Activated T-cell treated with anti-CD3 and anti-CD28 coated beads, Interleukin-2, amount 50 U/mL, for 48 hours (primary cell): ENCODE data around the gene FGFR1OP2.
A peak's percentile ranks its signal among the peaks of the same experiment; 100 is the strongest.
"Not testable (repeated sequence)": the region's sequence is repeated elsewhere in the genome, so short reads cannot be mapped to it uniquely, and the experiment has no call there.

Experiments used
- DNase-seq, 2 experiments: peaks; one replicate each; pipeline ENCODE4 v3.0.0-alpha.2; 2020

The FGFR1OP2 gene

GRCh38 chr12:26937863-26938700 is at the start of gene FGFR1OP2, which contains the start of gene INTS13:
Gene FGFR1OP2, plus strand, starts transcription at chr12:26938470. Its CDS starts 15,689 bp downstream, at chr12:26954159.
Gene INTS13, minus strand, starts transcription at chr12:26937981. Its CDS starts 1,178 bp downstream, at chr12:26936803.
- peak; percentile 99 for DNase-seq

GRCh38 chr12:26890784-26891183 is 47.5 kb upstream of the FGFR1OP2 start:
- no peak for DNase-seq

GRCh38 chr12:26891704-26892103 is 46.6 kb upstream of the FGFR1OP2 start:
- no peak for DNase-seq

- no peak for DNase-seq
Measured at GRCh38 chr12:26895672-26896071, 42.6 kb upstream of the FGFR1OP2 start.

GRCh38 chr12:26896913-26897312 is 41.4 kb upstream of the FGFR1OP2 start:
- no peak for DNase-seq

GRCh38 chr12:26903396-26903795 is 34.9 kb upstream of the FGFR1OP2 start:
- DNase-seq: not testable (repeated sequence)

- DNase-seq: no peak
Measured at GRCh38 chr12:26906024-26906423, 32.2 kb upstream of the FGFR1OP2 start.

- no peak for DNase-seq
Measured at GRCh38 chr12:26906704-26907103, 31.6 kb upstream of the FGFR1OP2 start.

GRCh38 chr12:26918321-26919215 is 19.7 kb upstream of the FGFR1OP2 start:
- no peak for DNase-seq

- DNase-seq: no peak
Measured at GRCh38 chr12:26919216-26919555, 19.1 kb upstream of the FGFR1OP2 start.

GRCh38 chr12:26921886-26922285 is 16.4 kb upstream of the FGFR1OP2 start:
- no peak for DNase-seq

GRCh38 chr12:26928661-26929060 is 9.6 kb upstream of the FGFR1OP2 start:
- no peak for DNase-seq

GRCh38 chr12:26929590-26929989 is 8.7 kb upstream of the FGFR1OP2 start:
- no peak for DNase-seq

GRCh38 chr12:26935636-26936378 is 2.5 kb upstream of the FGFR1OP2 start:
- no peak for DNase-seq

GRCh38 chr12:26936559-26937442 is 1.5 kb upstream of the FGFR1OP2 start:
- no peak for DNase-seq

- no peak for DNase-seq
Measured at GRCh38 chr12:26937443-26937862, 817 bp upstream of the FGFR1OP2 start.

GRCh38 chr12:26938701-26939062 is 412 bp downstream of the FGFR1OP2 start:
- DNase-seq: no peak

- DNase-seq: no peak
Measured at GRCh38 chr12:26939192-26939832, 1.0 kb downstream of the FGFR1OP2 start.

- DNase-seq: no peak
Measured at GRCh38 chr12:26939953-26940352, 1.7 kb downstream of the FGFR1OP2 start.

- DNase-seq: no peak
Measured at GRCh38 chr12:26940516-26941214, 2.4 kb downstream of the FGFR1OP2 start.

- no peak for DNase-seq
Measured at GRCh38 chr12:26941215-26941594, 2.9 kb downstream of the FGFR1OP2 start.
